ENCODE measurements around the gene TBCE.
A peak's percentile ranks its signal among the peaks of the same experiment; 100 is the strongest.

Gene TBCE

GRCh38 chr1:235485558-235485957 is 118.3 kb downstream of the TBCE start:
- Histone ChIP-seq H3K4me2 (no peak overlapping the region), H3K27me3 (no peaks in the 10 kb centered on the region), H3K4me3 (no peak overlapping the region), H3K27ac (no peak overlapping the region), H4K20me1 (peaks cover 0 to 30% (median 0%) of the 10 kb centered on the region in 11 experiments; a peak in 3 of 22 replicates), H3K36me3 (peaks cover 70 to 100% (median 94%) of the 10 kb centered on the region in 11 experiments), H3K9ac (no peak overlapping the region), H3K4me1 (no peaks in the 10 kb centered on the region), H3K9me3 (replicated peaks in 1 of 11) (peaks cover 0 to 16% (median 12%) of the 10 kb centered on the region in 11 experiments; a peak in 14 of 22 replicates)
- no peak for TF ChIP-seq Cebpa-rat (IDR thresholded peaks at IDR 0.05)

GRCh38 chr1:235486321-235486720 is 119.1 kb downstream of the TBCE start:
- Histone ChIP-seq H3K27me3 (no peaks in the 10 kb centered on the region), H3K36me3 (peaks cover 64 to 100% (median 95%) of the 10 kb centered on the region in 11 experiments), H3K4me2 (no peak overlapping the region), H3K27ac (no peak overlapping the region), H3K4me3 (no peak overlapping the region), H3K9me3 (replicated peaks in 1 of 11) (peaks cover 0 to 16% (median 12%) of the 10 kb centered on the region in 11 experiments; a peak in 14 of 22 replicates), H3K9ac (no peak overlapping the region), H3K4me1 (no peaks in the 10 kb centered on the region), H4K20me1 (peaks cover 0 to 36% (median 0%) of the 10 kb centered on the region in 11 experiments; a peak in 5 of 22 replicates)
- no peak for TF ChIP-seq Cebpa-rat (IDR thresholded peaks at IDR 0.05)

GRCh38 chr1:235491644-235492043 is 124.4 kb downstream of the TBCE start:
- Histone ChIP-seq H3K9ac (no peak overlapping the region), H3K27ac (no peak overlapping the region), H3K36me3 (peaks cover 66 to 100% (median 93%) of the 10 kb centered on the region in 11 experiments), H3K4me2 (no peak overlapping the region), H3K9me3 (replicated peaks in 1 of 11) (no peaks in the 10 kb centered on the region), H3K4me3 (no peak overlapping the region), H3K4me1 (peaks cover 0 to 12% (median 7%) of the 10 kb centered on the region in 10 experiments; a peak in 11 of 20 replicates), H4K20me1 (peaks cover 0 to 52% (median 6%) of the 10 kb centered on the region in 11 experiments; a peak in 9 of 22 replicates), H3K27me3 (no peaks in the 10 kb centered on the region)
- no peak for TF ChIP-seq Cebpa-rat (IDR thresholded peaks at IDR 0.05)

- H4K20me1 ChIP-seq, result peaks cover 0 to 73% (median 22%) of the 10 kb centered on the region in 11 experiments; a peak in 15 of 22 replicates
- no peak overlapping the region for H3K4me3 ChIP-seq
- H3K4me2 ChIP-seq, result no peak overlapping the region
- H3K9me3 ChIP-seq (replicated peaks in 1 of 11), result no peaks in the 10 kb centered on the region
- H3K4me1 ChIP-seq, result peaks cover 0 to 12% (median 7%) of the 10 kb centered on the region in 10 experiments; a peak in 11 of 20 replicates
- TF ChIP-seq Cebpa-rat (IDR thresholded peaks at IDR 0.05), result no peak
- no peak overlapping the region for H3K27ac ChIP-seq
- no peaks in the 10 kb centered on the region for H3K27me3 ChIP-seq
- H3K36me3 ChIP-seq, result peaks cover 53 to 85% (median 72%) of the 10 kb centered on the region in 11 experiments
- no peak overlapping the region for H3K9ac ChIP-seq
These were observed 127.3 kb downstream of the TBCE start for GRCh38 chr1:235494531-235494930.

DNA sequence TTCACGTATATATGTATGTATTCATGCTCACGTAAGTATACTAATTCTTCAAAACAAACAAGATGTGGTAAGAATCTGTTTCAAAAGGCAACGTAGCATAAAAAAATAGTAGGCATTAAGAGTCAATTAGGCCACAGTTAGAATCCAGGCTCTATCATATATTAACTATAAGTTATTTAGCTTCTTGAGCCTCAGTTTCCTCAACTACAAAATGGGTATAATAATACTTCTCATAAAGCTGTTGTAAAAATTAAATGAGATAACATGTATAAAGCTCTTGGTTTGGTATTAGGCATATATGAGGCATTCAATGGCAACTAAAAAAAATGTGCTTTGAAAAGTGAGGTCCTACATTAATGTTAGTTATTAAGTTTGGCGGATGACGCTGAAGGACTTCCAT is 127.8 kb downstream of the TBCE start:
- Histone ChIP-seq H4K20me1 (peaks cover 3 to 74% (median 27%) of the 10 kb centered on the region in 11 experiments; a peak in 18 of 22 replicates), H3K27me3 (no peaks in the 10 kb centered on the region), H3K36me3 (peaks cover 50 to 85% (median 72%) of the 10 kb centered on the region in 11 experiments), H3K9me3 (replicated peaks in 1 of 11) (no peaks in the 10 kb centered on the region), H3K27ac (no peak overlapping the region), H3K4me1 (peaks cover 0 to 12% (median 7%) of the 10 kb centered on the region in 10 experiments; a peak in 11 of 20 replicates), H3K9ac (no peak overlapping the region), H3K4me2 (no peak overlapping the region), H3K4me3 (no peak overlapping the region)
- no peak for TF ChIP-seq Cebpa-rat (IDR thresholded peaks at IDR 0.05)

- H4K20me1 ChIP-seq, result peaks cover 6 to 75% (median 32%) of the 10 kb centered on the region in 11 experiments; a peak in 18 of 22 replicates
- H3K4me1 ChIP-seq, result peaks cover 0 to 12% (median 7%) of the 10 kb centered on the region in 10 experiments; a peak in 11 of 20 replicates
- H3K36me3 ChIP-seq, result peaks cover 49 to 84% (median 69%) of the 10 kb centered on the region in 11 experiments
- TF ChIP-seq Cebpa-rat (IDR thresholded peaks at IDR 0.05), result no peak
- no peaks in the 10 kb centered on the region for H3K27me3 ChIP-seq
- no peaks in the 10 kb centered on the region for H3K9me3 ChIP-seq (replicated peaks in 1 of 11)
- H3K4me2 ChIP-seq, result no peak overlapping the region
- no peak overlapping the region for H3K9ac ChIP-seq
- no peak overlapping the region for H3K4me3 ChIP-seq
- no peak overlapping the region for H3K27ac ChIP-seq
These were observed 128.3 kb downstream of the TBCE start for GRCh38 chr1:235495551-235495950.

GRCh38 chr1:235500971-235501540 is 133.8 kb downstream of the TBCE start:
- Histone ChIP-seq H3K4me1 (peaks cover 14 to 29% (median 23%) of the 10 kb centered on the region in 10 experiments), H3K36me3 (peaks cover 1 to 29% (median 14%) of the 10 kb centered on the region in 11 experiments; a peak in 15 of 22 replicates), H3K9ac (no peak overlapping the region), H3K4me2 (peak overlapping the region in 6 of 11 experiments; percentile 13 to 85 (median 82); a peak in 6 of 22 replicates), H3K4me3 (no peak overlapping the region), H4K20me1 (peaks cover 10 to 71% (median 47%) of the 10 kb centered on the region in 11 experiments; a peak in 19 of 22 replicates), H3K9me3 (replicated peaks in 1 of 11) (no peaks in the 10 kb centered on the region), H3K27ac (no peak overlapping the region), H3K27me3 (no peaks in the 10 kb centered on the region)
- no peak for TF ChIP-seq Cebpa-rat (IDR thresholded peaks at IDR 0.05)
